ENCODE data around the gene LPP.

The LPP gene

DNA sequence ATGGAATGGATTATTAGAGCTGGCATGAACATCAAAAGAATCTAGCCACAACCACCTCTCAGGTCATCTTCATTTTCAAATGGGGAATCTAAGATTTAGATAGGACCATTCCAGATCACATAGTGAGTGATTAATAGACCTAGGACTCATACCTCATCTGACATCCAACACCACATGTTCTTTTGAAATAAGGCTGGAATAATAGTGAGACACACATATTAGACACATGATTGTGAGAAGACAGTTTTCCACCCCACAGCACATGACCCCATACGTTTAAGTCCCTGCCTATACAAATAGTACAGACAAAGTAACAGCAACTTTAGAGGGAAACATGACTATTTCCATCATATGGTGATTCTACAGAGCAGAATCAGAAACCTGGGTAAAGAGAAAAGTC, 673.1 kb downstream of the LPP start:
- Histone ChIP-seq H3K27me3 (ENCODE audit: insufficient read depth, poor library complexity, severe bottlenecking) (no peaks in the 10 kb centered on the region), H3K4me3 (replicated peaks; ENCODE audit: insufficient read depth, low read length) (no peak overlapping the region), H3K27ac (replicated peaks) (no peak overlapping the region)
- TF ChIP-seq, protein P1, sequence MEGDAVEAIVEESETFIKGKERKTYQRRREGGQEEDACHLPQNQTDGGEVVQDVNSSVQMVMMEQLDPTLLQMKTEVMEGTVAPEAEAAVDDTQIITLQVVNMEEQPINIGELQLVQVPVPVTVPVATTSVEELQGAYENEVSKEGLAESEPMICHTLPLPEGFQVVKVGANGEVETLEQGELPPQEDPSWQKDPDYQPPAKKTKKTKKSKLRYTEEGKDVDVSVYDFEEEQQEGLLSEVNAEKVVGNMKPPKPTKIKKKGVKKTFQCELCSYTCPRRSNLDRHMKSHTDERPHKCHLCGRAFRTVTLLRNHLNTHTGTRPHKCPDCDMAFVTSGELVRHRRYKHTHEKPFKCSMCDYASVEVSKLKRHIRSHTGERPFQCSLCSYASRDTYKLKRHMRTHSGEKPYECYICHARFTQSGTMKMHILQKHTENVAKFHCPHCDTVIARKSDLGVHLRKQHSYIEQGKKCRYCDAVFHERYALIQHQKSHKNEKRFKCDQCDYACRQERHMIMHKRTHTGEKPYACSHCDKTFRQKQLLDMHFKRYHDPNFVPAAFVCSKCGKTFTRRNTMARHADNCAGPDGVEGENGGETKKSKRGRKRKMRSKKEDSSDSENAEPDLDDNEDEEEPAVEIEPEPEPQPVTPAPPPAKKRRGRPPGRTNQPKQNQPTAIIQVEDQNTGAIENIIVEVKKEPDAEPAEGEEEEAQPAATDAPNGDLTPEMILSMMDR (IDR thresholded peaks at IDR 0.05; ENCODE audit: insufficient read depth, low read length), result no peak
- TF ChIP-seq POLR2AphosphoS5 (IDR thresholded peaks at IDR 0.05; ENCODE audit: low read depth), result no peak
- TF ChIP-seq, protein P2, sequence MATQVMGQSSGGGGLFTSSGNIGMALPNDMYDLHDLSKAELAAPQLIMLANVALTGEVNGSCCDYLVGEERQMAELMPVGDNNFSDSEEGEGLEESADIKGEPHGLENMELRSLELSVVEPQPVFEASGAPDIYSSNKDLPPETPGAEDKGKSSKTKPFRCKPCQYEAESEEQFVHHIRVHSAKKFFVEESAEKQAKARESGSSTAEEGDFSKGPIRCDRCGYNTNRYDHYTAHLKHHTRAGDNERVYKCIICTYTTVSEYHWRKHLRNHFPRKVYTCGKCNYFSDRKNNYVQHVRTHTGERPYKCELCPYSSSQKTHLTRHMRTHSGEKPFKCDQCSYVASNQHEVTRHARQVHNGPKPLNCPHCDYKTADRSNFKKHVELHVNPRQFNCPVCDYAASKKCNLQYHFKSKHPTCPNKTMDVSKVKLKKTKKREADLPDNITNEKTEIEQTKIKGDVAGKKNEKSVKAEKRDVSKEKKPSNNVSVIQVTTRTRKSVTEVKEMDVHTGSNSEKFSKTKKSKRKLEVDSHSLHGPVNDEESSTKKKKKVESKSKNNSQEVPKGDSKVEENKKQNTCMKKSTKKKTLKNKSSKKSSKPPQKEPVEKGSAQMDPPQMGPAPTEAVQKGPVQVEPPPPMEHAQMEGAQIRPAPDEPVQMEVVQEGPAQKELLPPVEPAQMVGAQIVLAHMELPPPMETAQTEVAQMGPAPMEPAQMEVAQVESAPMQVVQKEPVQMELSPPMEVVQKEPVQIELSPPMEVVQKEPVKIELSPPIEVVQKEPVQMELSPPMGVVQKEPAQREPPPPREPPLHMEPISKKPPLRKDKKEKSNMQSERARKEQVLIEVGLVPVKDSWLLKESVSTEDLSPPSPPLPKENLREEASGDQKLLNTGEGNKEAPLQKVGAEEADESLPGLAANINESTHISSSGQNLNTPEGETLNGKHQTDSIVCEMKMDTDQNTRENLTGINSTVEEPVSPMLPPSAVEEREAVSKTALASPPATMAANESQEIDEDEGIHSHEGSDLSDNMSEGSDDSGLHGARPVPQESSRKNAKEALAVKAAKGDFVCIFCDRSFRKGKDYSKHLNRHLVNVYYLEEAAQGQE (IDR thresholded peaks at IDR 0.05; ENCODE audit: insufficient replicate concordance, low read depth), result no peak
- TF ChIP-seq SPI1 (IDR thresholded peaks at IDR 0.05; ENCODE audit: borderline replicate concordance, low read depth), result no peak
- no peak for TF ChIP-seq GABPA (IDR thresholded peaks at IDR 0.05; ENCODE audit: low read depth)
- DNase-seq (ENCODE audit: low read depth in 1 of 2, low spot score in 1 of 2), result no peak

DNA sequence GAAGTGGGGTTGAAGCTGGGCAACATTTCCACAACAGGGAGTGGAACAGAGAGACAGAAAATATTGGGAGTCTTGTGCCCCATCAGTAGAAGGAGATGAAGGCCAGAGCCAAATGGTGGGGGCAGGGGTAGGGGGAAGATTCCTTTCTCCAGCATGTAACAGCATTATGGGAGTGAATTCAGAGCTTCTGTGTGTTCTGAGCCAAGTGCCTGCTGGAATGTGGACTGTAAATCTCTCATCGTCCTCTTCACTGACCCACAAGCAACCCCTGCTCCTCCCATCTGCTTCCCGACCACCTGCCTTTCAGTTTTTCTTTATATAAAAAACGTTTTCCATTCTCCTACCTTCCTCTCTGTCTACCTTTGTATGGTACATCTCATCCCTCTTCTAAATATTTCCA, 673.6 kb downstream of the LPP start:
- DNase-seq (ENCODE audit: low read depth in 1 of 2, low spot score in 1 of 2), result no peak
- no peaks in the 10 kb centered on the region for H3K27me3 ChIP-seq (ENCODE audit: insufficient read depth, poor library complexity, severe bottlenecking)
- no peak overlapping the region for H3K27ac ChIP-seq (replicated peaks)
- TF ChIP-seq GABPA (IDR thresholded peaks at IDR 0.05; ENCODE audit: low read depth), result no peak
- TF ChIP-seq, protein P1 (IDR thresholded peaks at IDR 0.05; ENCODE audit: insufficient read depth, low read length), result no peak
- no peak overlapping the region for H3K4me3 ChIP-seq (replicated peaks; ENCODE audit: insufficient read depth, low read length)

DNA sequence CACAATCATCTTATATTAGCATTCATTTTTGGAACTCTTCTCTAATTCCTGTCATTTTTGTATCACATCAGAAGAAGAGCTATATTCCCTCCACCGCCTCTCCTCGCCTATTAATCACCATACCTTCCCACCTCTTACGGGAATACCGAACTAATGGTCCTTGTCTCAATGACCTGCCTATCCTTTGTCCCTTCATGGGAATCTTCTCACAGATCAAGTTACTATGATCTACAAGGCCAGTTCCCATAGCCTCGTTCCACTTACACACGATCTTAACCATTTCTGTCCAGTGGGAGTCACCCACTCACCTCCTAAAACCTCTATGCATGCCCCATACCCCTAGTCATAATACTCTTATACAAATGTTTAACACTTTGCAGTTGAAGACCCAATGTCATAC, 675.2 kb downstream of the LPP start:
- no peak overlapping the region for H3K4me3 ChIP-seq (replicated peaks; ENCODE audit: insufficient read depth, low read length)
- H3K27ac ChIP-seq (replicated peaks), result no peak overlapping the region
- no peak for DNase-seq (ENCODE audit: low read depth in 1 of 2, low spot score in 1 of 2)
- no peak for TF ChIP-seq POLR2AphosphoS5 (IDR thresholded peaks at IDR 0.05; ENCODE audit: low read depth)
- TF ChIP-seq, protein P1 (IDR thresholded peaks at IDR 0.05; ENCODE audit: insufficient read depth, low read length), result no peak
- TF ChIP-seq, protein P2 (IDR thresholded peaks at IDR 0.05; ENCODE audit: insufficient replicate concordance, low read depth), result no peak
- TF ChIP-seq GABPA (IDR thresholded peaks at IDR 0.05; ENCODE audit: low read depth), result no peak
- no peak for TF ChIP-seq SPI1 (IDR thresholded peaks at IDR 0.05; ENCODE audit: borderline replicate concordance, low read depth)
- no peaks in the 10 kb centered on the region for H3K27me3 ChIP-seq (ENCODE audit: insufficient read depth, poor library complexity, severe bottlenecking)

DNA sequence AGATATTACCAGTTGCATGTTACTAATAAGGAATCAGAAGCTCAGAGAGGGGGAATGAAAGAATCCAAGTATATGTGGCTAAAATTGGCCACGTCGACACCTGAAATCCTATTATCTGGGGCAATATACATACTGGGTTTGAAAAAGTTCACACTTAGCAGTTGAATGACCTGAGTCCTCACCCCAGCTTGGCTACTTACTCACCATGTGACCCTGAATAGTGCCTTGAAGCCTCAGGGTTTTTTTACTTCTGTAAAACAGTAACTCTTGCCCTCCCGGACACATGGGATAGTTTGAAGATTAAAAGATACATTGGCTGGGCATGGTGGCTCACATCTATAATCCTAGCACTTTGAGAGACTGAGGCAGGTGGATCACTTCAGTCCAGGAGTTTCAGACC, 675.6 kb downstream of the LPP start:
- TF ChIP-seq, protein P1 (IDR thresholded peaks at IDR 0.05; ENCODE audit: insufficient read depth, low read length), result no peak
- TF ChIP-seq, protein P2 (IDR thresholded peaks at IDR 0.05; ENCODE audit: insufficient replicate concordance, low read depth), result no peak
- TF ChIP-seq GABPA (IDR thresholded peaks at IDR 0.05; ENCODE audit: low read depth), result no peak
- no peak for TF ChIP-seq POLR2AphosphoS5 (IDR thresholded peaks at IDR 0.05; ENCODE audit: low read depth)
- no peak for TF ChIP-seq SPI1 (IDR thresholded peaks at IDR 0.05; ENCODE audit: borderline replicate concordance, low read depth)
- Histone ChIP-seq H3K4me3 (replicated peaks; ENCODE audit: insufficient read depth, low read length) (no peak overlapping the region), H3K27me3 (ENCODE audit: insufficient read depth, poor library complexity, severe bottlenecking) (no peaks in the 10 kb centered on the region), H3K27ac (replicated peaks) (no peak overlapping the region)
- DNase-seq (ENCODE audit: low read depth in 1 of 2, low spot score in 1 of 2), result no peak
